Astrocyte (in vitro differentiated cells and primary cell): ENCODE measurements around the gene OGT.
"Not testable (repeated sequence)": the region's sequence is repeated elsewhere in the genome, so short reads cannot be mapped to it uniquely, and the experiment has no call there.

Experiments
- EZH2 ChIP-seq: IDR thresholded peaks from 2 replicates; pipeline ENCODE4 v1.6.1; 2012; ENCODE audit warnings: mild to moderate bottlenecking, low read length, inconsistent platforms; ENCODE audit not compliant: insufficient read depth
- TF ChIP-seq, protein P1 (sequence below): IDR thresholded peaks from 2 replicates; pipeline ENCODE4 v1.5.1; 2011; ENCODE audit warnings: low read depth, mild to moderate bottlenecking, inconsistent platforms, low read length, moderate library complexity; ENCODE audit not compliant: insufficient read depth

DNA sequence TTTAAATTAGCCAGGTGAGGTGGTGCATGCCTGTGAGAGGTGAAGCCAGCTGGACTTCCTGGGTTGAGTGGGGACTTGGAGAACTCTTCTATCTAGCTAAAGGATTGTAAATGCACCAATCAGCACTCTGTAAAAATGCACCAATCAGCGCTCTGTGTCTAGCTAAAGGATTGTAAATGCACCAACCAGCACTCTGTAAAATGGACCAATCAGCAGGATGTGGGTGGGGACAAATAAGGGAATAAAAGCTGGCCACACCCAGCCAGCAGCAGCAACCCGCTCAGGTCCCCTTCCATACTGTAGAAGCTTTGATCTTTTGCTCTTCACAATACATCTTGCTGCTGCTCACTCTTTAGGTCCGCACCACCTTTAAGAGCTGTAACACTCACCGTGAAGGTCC lies 19.2 kb upstream of the OGT start:
- TF ChIP-seq, protein P1, sequence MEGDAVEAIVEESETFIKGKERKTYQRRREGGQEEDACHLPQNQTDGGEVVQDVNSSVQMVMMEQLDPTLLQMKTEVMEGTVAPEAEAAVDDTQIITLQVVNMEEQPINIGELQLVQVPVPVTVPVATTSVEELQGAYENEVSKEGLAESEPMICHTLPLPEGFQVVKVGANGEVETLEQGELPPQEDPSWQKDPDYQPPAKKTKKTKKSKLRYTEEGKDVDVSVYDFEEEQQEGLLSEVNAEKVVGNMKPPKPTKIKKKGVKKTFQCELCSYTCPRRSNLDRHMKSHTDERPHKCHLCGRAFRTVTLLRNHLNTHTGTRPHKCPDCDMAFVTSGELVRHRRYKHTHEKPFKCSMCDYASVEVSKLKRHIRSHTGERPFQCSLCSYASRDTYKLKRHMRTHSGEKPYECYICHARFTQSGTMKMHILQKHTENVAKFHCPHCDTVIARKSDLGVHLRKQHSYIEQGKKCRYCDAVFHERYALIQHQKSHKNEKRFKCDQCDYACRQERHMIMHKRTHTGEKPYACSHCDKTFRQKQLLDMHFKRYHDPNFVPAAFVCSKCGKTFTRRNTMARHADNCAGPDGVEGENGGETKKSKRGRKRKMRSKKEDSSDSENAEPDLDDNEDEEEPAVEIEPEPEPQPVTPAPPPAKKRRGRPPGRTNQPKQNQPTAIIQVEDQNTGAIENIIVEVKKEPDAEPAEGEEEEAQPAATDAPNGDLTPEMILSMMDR = not testable (repeated sequence)
- not testable (repeated sequence) for TF ChIP-seq EZH2
